ENCODE data around the gene RNU11. TPM values are rescaled to one million over a fixed set of nuclear protein-coding genes. Genes with fewer than 3 reads are reported as not detected.
"Not testable (repeated sequence)": the region's sequence is repeated elsewhere in the genome, so short reads cannot be mapped to it uniquely, and the experiment has no call there.

RNU11 gene
- total RNA-seq, 1 donor from 2014 or later: not detected

- DNase-seq (ENCODE audit: low spot score in 2 of 2): no peak
- H3K9me3 ChIP-seq: no peaks in the 10 kb centered on the region
- H3K27me3 ChIP-seq: no peaks in the 10 kb centered on the region
- no peak for TF ChIP-seq CTCF (IDR thresholded peaks at IDR 0.05)
- no peaks in the 10 kb centered on the region for H3K4me1 ChIP-seq
- intact Hi-C loops (cut with DNase I): no loop called here
- no peak overlapping the region for H3K27ac ChIP-seq
- H3K4me3 ChIP-seq: no peak overlapping the region
- H3K36me3 ChIP-seq: peaks cover 11 to 22% of the 10 kb centered on the region in 2 donors
These were observed 31.8 kb downstream of the RNU11 start for GRCh38 chr1:28680151-28680550.

DNA sequence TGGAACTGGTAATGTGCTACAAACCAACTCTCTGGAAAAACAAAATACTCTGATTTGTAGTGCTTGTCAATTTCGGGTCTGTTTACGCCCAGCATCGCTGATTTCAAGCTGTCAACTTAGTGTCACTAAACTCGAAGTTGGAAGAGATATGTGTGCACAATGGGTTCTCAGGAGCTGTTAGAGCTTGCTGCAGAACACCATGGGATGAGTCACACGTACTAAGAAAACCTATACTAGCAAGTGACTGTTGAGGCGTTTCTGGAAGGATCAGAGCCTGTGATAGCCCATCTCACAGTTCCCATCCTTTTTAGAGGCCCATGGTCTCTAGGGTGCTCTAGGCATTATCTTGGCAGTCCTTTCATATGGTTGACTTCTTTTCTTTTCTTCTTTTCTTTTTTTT is 34.4 kb downstream of the RNU11 start:
- Histone ChIP-seq H3K27me3 (no peaks in the 10 kb centered on the region), H3K9me3 (no peaks in the 10 kb centered on the region), H3K4me3 (no peak overlapping the region), H3K27ac (no peak overlapping the region), H3K4me1 (no peaks in the 10 kb centered on the region), H3K36me3 (peaks cover 17 to 38% of the 10 kb centered on the region in 2 donors)
- DNase-seq (ENCODE audit: low spot score in 2 of 2): no peak
- no peak for TF ChIP-seq CTCF (IDR thresholded peaks at IDR 0.05)
- intact Hi-C loops (cut with DNase I): no loop called here

GRCh38 chr1:28684937-28685336 is 36.5 kb downstream of the RNU11 start:
- no peak for DNase-seq (ENCODE audit: low spot score in 2 of 2)
- no peak overlapping the region for H3K27ac ChIP-seq
- no peaks in the 10 kb centered on the region for H3K27me3 ChIP-seq
- no peak overlapping the region for H3K4me3 ChIP-seq
- no peaks in the 10 kb centered on the region for H3K9me3 ChIP-seq
- intact Hi-C loops (cut with DNase I): no loop called here
- H3K4me1 ChIP-seq: no peaks in the 10 kb centered on the region
- H3K36me3 ChIP-seq: peaks cover 17 to 38% of the 10 kb centered on the region in 2 donors
- no peak for TF ChIP-seq CTCF (IDR thresholded peaks at IDR 0.05)

- H3K4me3 ChIP-seq; intact Hi-C loops (cut with DNase I); DNase-seq (ENCODE audit: low spot score in 2 of 2); H3K27me3 ChIP-seq; H3K27ac ChIP-seq; H3K9me3 ChIP-seq; H3K4me1 ChIP-seq: not testable (repeated sequence)
- H3K36me3 ChIP-seq: peaks cover 29 to 50% of the 10 kb centered on the region in 2 donors
These were observed 43.2 kb downstream of the RNU11 start for GRCh38 chr1:28691627-28692026.

Other genes starting within 250 kb of the RNU11 start
- 70.5 TPM for gene RCC1, start 142.6 kb upstream of the RNU11 start, total RNA-seq
- gene TRNAU1AP, start 95.5 kb upstream of the RNU11 start, total RNA-seq: 11.0 TPM
- gene RAB42, start 56.3 kb upstream of the RNU11 start, total RNA-seq: not detected
- 32.2 TPM for gene TAF12, start 5.5 kb upstream of the RNU11 start, total RNA-seq
- 5.2 TPM for gene GMEB1, start 20.2 kb downstream of the RNU11 start, total RNA-seq
- gene YTHDF2, start 88.3 kb downstream of the RNU11 start, total RNA-seq: 50.6 TPM
- not detected for gene OPRD1, start 163.6 kb downstream of the RNU11 start, total RNA-seq

All from ascending aorta (tissue), 2 donors.